ENCODE measurements around the gene C1QTNF12. TPM values are rescaled to one million over a fixed set of nuclear protein-coding genes. Genes with fewer than 3 reads are reported as not detected.

C1QTNF12 gene
- total RNA-seq, 2 donors from 2014 or later = 5.2 to 5.6 TPM

- H3K4me3 Mint-ChIP-seq = no peak overlapping the region
- no peak overlapping the region for H3K27ac Mint-ChIP-seq
- ATAC-seq (peak in 1 of 2 donors; percentile 4), DNase-seq (ENCODE audit: low spot score) (no peak)
- H3K36me3 Mint-ChIP-seq = no peaks in the 10 kb centered on the region
- peaks cover 2 to 6% of the 10 kb centered on the region in 2 donors for H3K4me1 Mint-ChIP-seq (ENCODE audit: low read depth in 2 of 2)
- H3K9me3 Mint-ChIP-seq = no peaks in the 10 kb centered on the region
- H3K27me3 Mint-ChIP-seq = no peaks in the 10 kb centered on the region
Observed at GRCh38 chr1:1245817-1246576, 525 bp downstream of the C1QTNF12 start.

GRCh38 chr1:1245178-1245816 lies 1.2 kb downstream of the C1QTNF12 start:
- Mint-ChIP-seq H3K4me3 (no peak overlapping the region), H3K27me3 (no peaks in the 10 kb centered on the region), H3K36me3 (no peaks in the 10 kb centered on the region), H3K27ac (no peak overlapping the region), H3K9me3 (no peaks in the 10 kb centered on the region), H3K4me1 (ENCODE audit: low read depth in 2 of 2) (peaks cover 0 to 4% of the 10 kb centered on the region in 2 donors)
- DNase-seq (ENCODE audit: low spot score) (no peak), ATAC-seq (no peak)

GRCh38 chr1:1244192-1244811 lies 2.2 kb downstream of the C1QTNF12 start:
- ATAC-seq (no peak), DNase-seq (ENCODE audit: low spot score) (no peak)
- Mint-ChIP-seq H3K27ac (no peak overlapping the region), H3K4me3 (no peak overlapping the region), H3K9me3 (no peaks in the 10 kb centered on the region), H3K36me3 (no peaks in the 10 kb centered on the region), H3K27me3 (no peaks in the 10 kb centered on the region), H3K4me1 (ENCODE audit: low read depth in 2 of 2) (no peaks in the 10 kb centered on the region)

GRCh38 chr1:1243807-1244191 lies 2.7 kb downstream of the C1QTNF12 start:
- DNase-seq (ENCODE audit: low spot score) (no peak), ATAC-seq (no peak)
- Mint-ChIP-seq H3K27me3 (no peaks in the 10 kb centered on the region), H3K36me3 (no peaks in the 10 kb centered on the region), H3K9me3 (no peaks in the 10 kb centered on the region), H3K4me3 (no peak overlapping the region), H3K4me1 (ENCODE audit: low read depth in 2 of 2) (no peaks in the 10 kb centered on the region), H3K27ac (no peak overlapping the region)

- no peak overlapping the region for H3K27ac Mint-ChIP-seq
- H3K27me3 Mint-ChIP-seq = no peaks in the 10 kb centered on the region
- H3K4me3 Mint-ChIP-seq = no peak overlapping the region
- no peaks in the 10 kb centered on the region for H3K4me1 Mint-ChIP-seq (ENCODE audit: low read depth in 2 of 2)
- ATAC-seq (no peak), DNase-seq (ENCODE audit: low spot score) (no peak)
- H3K9me3 Mint-ChIP-seq = no peaks in the 10 kb centered on the region
- H3K36me3 Mint-ChIP-seq = no peaks in the 10 kb centered on the region
Observed at GRCh38 chr1:1243266-1243660, 3.3 kb downstream of the C1QTNF12 start.

GRCh38 chr1:1242461-1243265 lies 3.9 kb downstream of the C1QTNF12 start:
- Mint-ChIP-seq H3K9me3 (no peaks in the 10 kb centered on the region), H3K27me3 (no peaks in the 10 kb centered on the region), H3K4me1 (ENCODE audit: low read depth in 2 of 2) (no peaks in the 10 kb centered on the region), H3K36me3 (no peaks in the 10 kb centered on the region), H3K27ac (no peak overlapping the region), H3K4me3 (no peak overlapping the region)
- ATAC-seq = no peak
- no peak for DNase-seq (ENCODE audit: low spot score)

- ATAC-seq = no peak
- Mint-ChIP-seq H3K4me3 (no peak overlapping the region), H3K27ac (no peak overlapping the region), H3K36me3 (no peaks in the 10 kb centered on the region), H3K4me1 (ENCODE audit: low read depth in 2 of 2) (no peaks in the 10 kb centered on the region), H3K27me3 (no peaks in the 10 kb centered on the region), H3K9me3 (no peaks in the 10 kb centered on the region)
- no peak for DNase-seq (ENCODE audit: low spot score)
Observed at GRCh38 chr1:1241588-1242219, 4.8 kb downstream of the C1QTNF12 start.

- no peak for DNase-seq (ENCODE audit: low spot score)
- no peaks in the 10 kb centered on the region for H3K27me3 Mint-ChIP-seq
- ATAC-seq = no peak
- no peaks in the 10 kb centered on the region for H3K36me3 Mint-ChIP-seq
- no peak overlapping the region for H3K27ac Mint-ChIP-seq
- no peaks in the 10 kb centered on the region for H3K4me1 Mint-ChIP-seq (ENCODE audit: low read depth in 2 of 2)
- H3K9me3 Mint-ChIP-seq = no peaks in the 10 kb centered on the region
- no peak overlapping the region for H3K4me3 Mint-ChIP-seq
Observed at GRCh38 chr1:1240822-1241587, 5.5 kb downstream of the C1QTNF12 start.

- H3K4me3 Mint-ChIP-seq = no peak overlapping the region
- H3K9me3 Mint-ChIP-seq = no peaks in the 10 kb centered on the region
- H3K4me1 Mint-ChIP-seq (ENCODE audit: low read depth in 2 of 2) = no peaks in the 10 kb centered on the region
- DNase-seq (ENCODE audit: low spot score) (no peak), ATAC-seq (no peak)
- no peaks in the 10 kb centered on the region for H3K36me3 Mint-ChIP-seq
- no peaks in the 10 kb centered on the region for H3K27me3 Mint-ChIP-seq
- no peak overlapping the region for H3K27ac Mint-ChIP-seq
Observed at GRCh38 chr1:1240348-1240732, 6.2 kb downstream of the C1QTNF12 start.

GRCh38 chr1:1239614-1240347 lies 6.7 kb downstream of the C1QTNF12 start:
- Mint-ChIP-seq H3K9me3 (no peaks in the 10 kb centered on the region), H3K36me3 (no peaks in the 10 kb centered on the region), H3K27me3 (no peaks in the 10 kb centered on the region), H3K4me3 (no peak overlapping the region), H3K27ac (no peak overlapping the region), H3K4me1 (ENCODE audit: low read depth in 2 of 2) (no peaks in the 10 kb centered on the region)
- no peak for ATAC-seq
- no peak for DNase-seq (ENCODE audit: low spot score)

GRCh38 chr1:1239227-1239613 lies 7.3 kb downstream of the C1QTNF12 start:
- no peaks in the 10 kb centered on the region for H3K36me3 Mint-ChIP-seq
- H3K9me3 Mint-ChIP-seq = no peaks in the 10 kb centered on the region
- H3K4me3 Mint-ChIP-seq = no peak overlapping the region
- H3K27me3 Mint-ChIP-seq = no peaks in the 10 kb centered on the region
- H3K27ac Mint-ChIP-seq = no peak overlapping the region
- ATAC-seq (no peak), DNase-seq (ENCODE audit: low spot score) (no peak)
- peaks cover 0 to 2% of the 10 kb centered on the region in 2 donors for H3K4me1 Mint-ChIP-seq (ENCODE audit: low read depth in 2 of 2)

GRCh38 chr1:1238702-1239178 lies 7.8 kb downstream of the C1QTNF12 start:
- ATAC-seq (no peak), DNase-seq (ENCODE audit: low spot score) (no peak)
- peaks cover under 1% of the 10 kb centered on the region for H3K36me3 Mint-ChIP-seq
- H3K27ac Mint-ChIP-seq = no peak overlapping the region
- no peak overlapping the region for H3K4me3 Mint-ChIP-seq
- H3K9me3 Mint-ChIP-seq = no peaks in the 10 kb centered on the region
- peaks cover 3 to 4% of the 10 kb centered on the region in 2 donors for H3K4me1 Mint-ChIP-seq (ENCODE audit: low read depth in 2 of 2)
- no peaks in the 10 kb centered on the region for H3K27me3 Mint-ChIP-seq
